Glutamatergic neuron (in vitro differentiated cells): ENCODE data around the gene TOMM34. TPM values are rescaled to one million over a fixed set of nuclear protein-coding genes. Genes with fewer than 3 reads are reported as not detected.

Experiments used
- DNase-seq: peaks from one replicate; pipeline ENCODE4 v3.0.0; 2022
- H3K27ac Mint-ChIP-seq: one replicate; pipeline ENCODE4 v1.8.0; 2020; ENCODE audit warnings: mild to moderate bottlenecking, mixed read lengths, inconsistent platforms; ENCODE audit not compliant: unreplicated experiment
- H3K27me3 Mint-ChIP-seq: one replicate; pipeline ENCODE4 v1.8.0; 2020; ENCODE audit warnings: mild to moderate bottlenecking, moderate library complexity, mixed read lengths, inconsistent platforms; ENCODE audit not compliant: unreplicated experiment
- H3K36me3 Mint-ChIP-seq: one replicate; pipeline ENCODE4 v1.8.0; 2020; ENCODE audit warnings: mild to moderate bottlenecking, mixed read lengths, inconsistent platforms; ENCODE audit not compliant: unreplicated experiment
- H3K4me1 Mint-ChIP-seq: one replicate; pipeline ENCODE4 v1.8.0; 2020; ENCODE audit warnings: mild to moderate bottlenecking, low read depth, mixed read lengths, inconsistent platforms; ENCODE audit not compliant: unreplicated experiment
- H3K4me3 Mint-ChIP-seq: one replicate; pipeline ENCODE4 v1.8.0; 2020; ENCODE audit warnings: mild to moderate bottlenecking, mixed read lengths, inconsistent platforms; ENCODE audit not compliant: unreplicated experiment
- H3K9me3 Mint-ChIP-seq: one replicate; pipeline ENCODE4 v1.8.0; 2020; ENCODE audit warnings: mild to moderate bottlenecking, moderate library complexity, mixed read lengths, inconsistent platforms; ENCODE audit not compliant: unreplicated experiment
- total RNA-seq: library from RNA; stranded (reverse); fragmentation: NEBNext Ultra II Directional; extraction: Animal tissue kit (Norgen Biotek cat#: 25700); gene quantifications from one replicate; pipeline ENCODE4 v1.2.1, GENCODE V29; 2021; ENCODE audit not compliant: unreplicated experiment
- TF ChIP-seq, protein P1 (sequence below): fragments of 200-600 bp; sonication (generic); IDR thresholded peaks from one replicate; pipeline ENCODE4 v1.5.0; 2021; ENCODE audit not compliant: partially characterized antibody, unreplicated experiment

TOMM34 gene
- total RNA-seq, 1 donor from 2014 or later = 10.8 TPM

DNA sequence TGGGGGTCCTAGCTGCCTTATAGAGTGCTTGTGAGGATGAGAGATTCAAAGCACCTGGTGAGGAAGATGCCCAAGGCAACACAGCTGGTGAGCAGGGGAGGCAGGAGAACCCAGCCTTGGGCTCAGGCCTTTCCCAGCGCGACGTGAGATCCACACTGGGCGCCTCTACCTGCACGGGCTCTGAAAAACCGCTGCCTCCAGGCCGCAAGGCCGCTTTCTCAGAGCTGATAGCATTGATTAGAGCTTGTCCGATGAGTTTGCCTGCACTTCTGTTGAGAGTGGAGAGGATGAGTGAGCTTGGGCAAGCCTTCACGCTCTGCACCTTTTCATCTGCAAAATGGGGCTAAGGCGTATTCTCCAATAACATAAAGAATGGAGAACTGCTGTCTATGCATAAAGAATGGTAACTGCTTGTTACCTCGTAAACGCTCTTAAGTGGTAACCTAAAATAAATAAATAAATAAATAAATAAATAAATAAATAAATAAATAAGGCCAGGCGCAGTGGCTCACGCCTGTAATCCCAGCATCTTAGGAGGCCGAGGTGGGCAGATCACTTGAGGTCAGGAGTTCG, 49.4 kb downstream of the TOMM34 start:
- no peak overlapping the region for H3K27ac Mint-ChIP-seq
- peaks cover 2% of the 10 kb centered on the region for H3K27me3 Mint-ChIP-seq
- DNase-seq = no peak

GRCh38 chr20:44909872-44910689, 50.1 kb downstream of the TOMM34 start, which contains the start of gene PABPC1L:
Gene PABPC1L (plus strand): TSS chr20:44910060. CDS start chr20:44910144, 84 bp downstream.
- peak; percentile 57 for DNase-seq
- no peaks in the 10 kb centered on the region for H3K9me3 Mint-ChIP-seq
- no peaks in the 10 kb centered on the region for H3K36me3 Mint-ChIP-seq
- peak within 1 kb of the TSS; percentile 85 for H3K4me3 Mint-ChIP-seq
- TF ChIP-seq, protein P1, sequence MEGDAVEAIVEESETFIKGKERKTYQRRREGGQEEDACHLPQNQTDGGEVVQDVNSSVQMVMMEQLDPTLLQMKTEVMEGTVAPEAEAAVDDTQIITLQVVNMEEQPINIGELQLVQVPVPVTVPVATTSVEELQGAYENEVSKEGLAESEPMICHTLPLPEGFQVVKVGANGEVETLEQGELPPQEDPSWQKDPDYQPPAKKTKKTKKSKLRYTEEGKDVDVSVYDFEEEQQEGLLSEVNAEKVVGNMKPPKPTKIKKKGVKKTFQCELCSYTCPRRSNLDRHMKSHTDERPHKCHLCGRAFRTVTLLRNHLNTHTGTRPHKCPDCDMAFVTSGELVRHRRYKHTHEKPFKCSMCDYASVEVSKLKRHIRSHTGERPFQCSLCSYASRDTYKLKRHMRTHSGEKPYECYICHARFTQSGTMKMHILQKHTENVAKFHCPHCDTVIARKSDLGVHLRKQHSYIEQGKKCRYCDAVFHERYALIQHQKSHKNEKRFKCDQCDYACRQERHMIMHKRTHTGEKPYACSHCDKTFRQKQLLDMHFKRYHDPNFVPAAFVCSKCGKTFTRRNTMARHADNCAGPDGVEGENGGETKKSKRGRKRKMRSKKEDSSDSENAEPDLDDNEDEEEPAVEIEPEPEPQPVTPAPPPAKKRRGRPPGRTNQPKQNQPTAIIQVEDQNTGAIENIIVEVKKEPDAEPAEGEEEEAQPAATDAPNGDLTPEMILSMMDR = no peak
- H3K27me3 Mint-ChIP-seq = peaks cover 2% of the 10 kb centered on the region
- peaks cover 17% of the 10 kb centered on the region for H3K4me1 Mint-ChIP-seq
- peak within 1 kb of the TSS; percentile 74 for H3K27ac Mint-ChIP-seq

More for the DNA sequence above, 49.4 kb downstream of the TOMM34 start:
- Mint-ChIP-seq H3K9me3 (no peaks in the 10 kb centered on the region), H3K4me3 (peak overlapping the region; percentile 78), H3K4me1 (peaks cover 17% of the 10 kb centered on the region), H3K36me3 (no peaks in the 10 kb centered on the region)
- TF ChIP-seq, protein P1 = no peak

- Mint-ChIP-seq H3K4me1 (peaks cover 17% of the 10 kb centered on the region), H3K4me3 (peak overlapping the region; percentile 85), H3K9me3 (no peaks in the 10 kb centered on the region), H3K36me3 (no peaks in the 10 kb centered on the region), H3K27ac (peak overlapping the region; percentile 74), H3K27me3 (peaks cover 2% of the 10 kb centered on the region)
- no peak for DNase-seq
- TF ChIP-seq, protein P1 = no peak
These were observed 51.0 kb downstream of the TOMM34 start for GRCh38 chr20:44908987-44909871.

GRCh38 chr20:44904377-44904776, 55.8 kb downstream of the TOMM34 start:
- DNase-seq = no peak
- Mint-ChIP-seq H3K9me3 (no peaks in the 10 kb centered on the region), H3K36me3 (no peaks in the 10 kb centered on the region), H3K4me1 (peaks cover 19% of the 10 kb centered on the region), H3K4me3 (no peak overlapping the region), H3K27me3 (no peaks in the 10 kb centered on the region), H3K27ac (no peak overlapping the region)
- TF ChIP-seq, protein P1 = no peak
